H1 (cell line): ENCODE measurements around the gene LCN6. TPM values are rescaled to one million over a fixed set of nuclear protein-coding genes. Genes with fewer than 3 reads are reported as not detected.

Experiments
- E2F6 ChIP-seq: IDR thresholded peaks from 2 replicates; pipeline ENCODE4 v1.6.1; 2012; ENCODE audit warnings: inconsistent platforms
- KDM5A ChIP-seq: fragments of 200-600 bp; IDR thresholded peaks from 2 replicates; pipeline ENCODE4 v1.7.1; 2012; ENCODE audit warnings: mild to moderate bottlenecking, low read length, inconsistent platforms, mixed read lengths
- RNF2 ChIP-seq: fragments of 200-900, 300-1000 bp; sonication (generic); IDR thresholded peaks from 2 replicates; pipeline ENCODE4 v1.7.1; 2016; ENCODE audit warnings: borderline replicate concordance, low read depth, mild to moderate bottlenecking, antibody characterized with exemption, low read length; ENCODE audit not compliant: poor library complexity, severe bottlenecking; ENCODE audit errors: missing control alignments
- polyA plus RNA-seq, 7 experiments: library from polyadenylated mRNA; depleted of rRNA in 3 of 7; stranded (reverse) in 5 of 7; unstranded in 2 of 7; fragments of >200 nt in 5 of 7; fragments of 200-250 nt in 2 of 7; gene quantifications; 1 replicate in 5 of 7; 2 replicates in 1 of 7; 4 replicates in 1 of 7; pipeline versions ENCODE4 v1.2.1 to v1.2.3, GENCODE V29; 2011 to 2013; ENCODE audit warnings: missing spikeins in 2 of 7, mixed read lengths in 2 of 7
- total RNA-seq: library from RNA; stranded (reverse); fragmentation: NEBNext Ultra II Directional; extraction: Animal tissue kit (Norgen Biotek cat#: 25700); gene quantifications from 2 replicates; pipeline ENCODE4 v1.2.1, GENCODE V29; 2021
- TF ChIP-seq, protein P1 (sequence below), 3 experiments: IDR thresholded peaks; 1 replicate in 2 of 3; 2 replicates in 1 of 3; pipeline versions ENCODE4 v1.5.1 to v1.6.1; 2011; ENCODE audit warnings: low read length in 3 of 3, mild to moderate bottlenecking in 3 of 3, inconsistent platforms in 2 of 3, low read depth in 1 of 3, moderate library complexity in 1 of 3; ENCODE audit not compliant: insufficient read depth in 1 of 3; ENCODE audit errors: control extremely low read depth in 1 of 3

The LCN6 gene
- total and polyA plus RNA-seq, 2 of the 8 experiments (the other 6 are each of a cell fraction or from before 2014, with no cell fraction given), result not detected

GRCh38 chr9:136746155-136746490 lies 2.2 kb downstream of the LCN6 start (continued):
- TF ChIP-seq E2F6, result no peak
- TF ChIP-seq KDM5A, result no peak
- TF ChIP-seq, protein P1, sequence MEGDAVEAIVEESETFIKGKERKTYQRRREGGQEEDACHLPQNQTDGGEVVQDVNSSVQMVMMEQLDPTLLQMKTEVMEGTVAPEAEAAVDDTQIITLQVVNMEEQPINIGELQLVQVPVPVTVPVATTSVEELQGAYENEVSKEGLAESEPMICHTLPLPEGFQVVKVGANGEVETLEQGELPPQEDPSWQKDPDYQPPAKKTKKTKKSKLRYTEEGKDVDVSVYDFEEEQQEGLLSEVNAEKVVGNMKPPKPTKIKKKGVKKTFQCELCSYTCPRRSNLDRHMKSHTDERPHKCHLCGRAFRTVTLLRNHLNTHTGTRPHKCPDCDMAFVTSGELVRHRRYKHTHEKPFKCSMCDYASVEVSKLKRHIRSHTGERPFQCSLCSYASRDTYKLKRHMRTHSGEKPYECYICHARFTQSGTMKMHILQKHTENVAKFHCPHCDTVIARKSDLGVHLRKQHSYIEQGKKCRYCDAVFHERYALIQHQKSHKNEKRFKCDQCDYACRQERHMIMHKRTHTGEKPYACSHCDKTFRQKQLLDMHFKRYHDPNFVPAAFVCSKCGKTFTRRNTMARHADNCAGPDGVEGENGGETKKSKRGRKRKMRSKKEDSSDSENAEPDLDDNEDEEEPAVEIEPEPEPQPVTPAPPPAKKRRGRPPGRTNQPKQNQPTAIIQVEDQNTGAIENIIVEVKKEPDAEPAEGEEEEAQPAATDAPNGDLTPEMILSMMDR (IDR thresholded peaks at IDR 0.05; ENCODE audit: control extremely low read depth in 1 of 3, insufficient read depth in 1 of 3, low read depth in 1 of 3, low read length in 3 of 3), result no peak
- no peak for TF ChIP-seq RNF2
